ENCODE results near the gene LDLRAD3. TPM values are rescaled to one million over a fixed set of nuclear protein-coding genes. Genes with fewer than 3 reads are reported as not detected.

The LDLRAD3 gene
- total and polyA plus RNA-seq, 4 donors, result 2.2 to 14.3 (median 9.9) TPM

- TF ChIP-seq CTCF (IDR thresholded peaks at IDR 0.05; ENCODE audit: control extremely low read depth, extremely low read depth), result no peak
- Histone ChIP-seq H3K27me3 (ENCODE audit: control insufficient read depth in 3 of 3, insufficient read depth in 3 of 3, low read length in 2 of 3) (no peaks in the 10 kb centered on the region), H3K9ac (ENCODE audit: insufficient read depth in 1 of 2, low read length in 2 of 2) (no peak overlapping the region), H3K27ac (ENCODE audit: low read depth in 1 of 2, low read length in 1 of 2) (no peak overlapping the region), H3K36me3 (ENCODE audit: control insufficient read depth in 4 of 4, insufficient read depth in 4 of 4, low read length in 4 of 4) (no peaks in the 10 kb centered on the region), H3K4me3 (no peak overlapping the region), H3K9me3 (ENCODE audit: control insufficient read depth in 4 of 4, insufficient read depth in 3 of 4, low read length in 3 of 4) (peaks cover 0 to 4% (median 0%) of the 10 kb centered on the region in 4 donors), H3K4me1 (ENCODE audit: control insufficient read depth in 5 of 5, insufficient read depth in 5 of 5, low read length in 5 of 5) (peaks cover 0 to 40% (median 12%) of the 10 kb centered on the region in 5 donors)
- DNase-seq (no peak), ATAC-seq (ENCODE audit: insufficient read depth, low FRiP score) (no peak)
- 76 to 81% methylated on average over 3 of the region's 3 CpGs for WGBS, 2 donors
Measured at GRCh38 chr11:36006556-36006955, 62.7 kb downstream of the LDLRAD3 start.

GRCh38 chr11:36007127-36007655 is 63.3 kb downstream of the LDLRAD3 start:
- peaks cover 0 to 36% (median 11%) of the 10 kb centered on the region in 5 donors for H3K4me1 ChIP-seq (ENCODE audit: control insufficient read depth in 5 of 5, insufficient read depth in 5 of 5, low read length in 5 of 5)
- WGBS, 2 donors, result 92 to 93% methylated on average over 8 of the region's 8 CpGs
- H3K27ac ChIP-seq (ENCODE audit: low read depth in 1 of 2, low read length in 1 of 2), result no peak overlapping the region
- ATAC-seq (ENCODE audit: insufficient read depth, low FRiP score) (no peak), DNase-seq (no peak)
- H3K27me3 ChIP-seq (ENCODE audit: control insufficient read depth in 3 of 3, insufficient read depth in 3 of 3, low read length in 2 of 3), result no peaks in the 10 kb centered on the region
- H3K9me3 ChIP-seq (ENCODE audit: control insufficient read depth in 4 of 4, insufficient read depth in 3 of 4, low read length in 3 of 4), result peaks cover 0 to 4% (median 0%) of the 10 kb centered on the region in 4 donors
- H3K36me3 ChIP-seq (ENCODE audit: control insufficient read depth in 4 of 4, insufficient read depth in 4 of 4, low read length in 4 of 4), result no peaks in the 10 kb centered on the region
- no peak overlapping the region for H3K4me3 ChIP-seq
- no peak for TF ChIP-seq CTCF (IDR thresholded peaks at IDR 0.05; ENCODE audit: control extremely low read depth, extremely low read depth)
- H3K9ac ChIP-seq (ENCODE audit: insufficient read depth in 1 of 2, low read length in 2 of 2), result no peak overlapping the region

GRCh38 chr11:36008584-36008983 is 64.7 kb downstream of the LDLRAD3 start:
- Histone ChIP-seq H3K27me3 (ENCODE audit: control insufficient read depth in 3 of 3, insufficient read depth in 3 of 3, low read length in 2 of 3) (no peaks in the 10 kb centered on the region), H3K9me3 (ENCODE audit: control insufficient read depth in 4 of 4, insufficient read depth in 3 of 4, low read length in 3 of 4) (peaks cover 0 to 4% (median 0%) of the 10 kb centered on the region in 4 donors), H3K27ac (ENCODE audit: low read depth in 1 of 2, low read length in 1 of 2) (peak overlapping the region in 1 of 2 donors; percentile 53), H3K4me3 (no peak overlapping the region), H3K9ac (ENCODE audit: insufficient read depth in 1 of 2, low read length in 2 of 2) (peak overlapping the region in 1 of 2 donors; percentile 18), H3K4me1 (ENCODE audit: control insufficient read depth in 5 of 5, insufficient read depth in 5 of 5, low read length in 5 of 5) (peaks cover 0 to 25% (median 11%) of the 10 kb centered on the region in 5 donors), H3K36me3 (ENCODE audit: control insufficient read depth in 4 of 4, insufficient read depth in 4 of 4, low read length in 4 of 4) (no peaks in the 10 kb centered on the region)
- ATAC-seq (ENCODE audit: insufficient read depth, low FRiP score) (no peak), DNase-seq (no peak)
- 86 to 92% methylated on average over 3 of the region's 3 CpGs for WGBS, 2 donors
- TF ChIP-seq CTCF (IDR thresholded peaks at IDR 0.05; ENCODE audit: control extremely low read depth, extremely low read depth), result no peak

- DNase-seq (no peak), ATAC-seq (ENCODE audit: insufficient read depth, low FRiP score) (no peak)
- H3K4me3 ChIP-seq, result no peak overlapping the region
- no peaks in the 10 kb centered on the region for H3K36me3 ChIP-seq (ENCODE audit: control insufficient read depth in 4 of 4, insufficient read depth in 4 of 4, low read length in 4 of 4)
- no peak for TF ChIP-seq CTCF (IDR thresholded peaks at IDR 0.05; ENCODE audit: control extremely low read depth, extremely low read depth)
- H3K9me3 ChIP-seq (ENCODE audit: control insufficient read depth in 4 of 4, insufficient read depth in 3 of 4, low read length in 3 of 4), result peaks cover 0 to 2% (median 0%) of the 10 kb centered on the region in 4 donors
- WGBS, 2 donors, result 69 to 79% methylated on average over 4 of the region's 4 CpGs
- H3K27me3 ChIP-seq (ENCODE audit: control insufficient read depth in 3 of 3, insufficient read depth in 3 of 3, low read length in 2 of 3), result no peaks in the 10 kb centered on the region
- no peak overlapping the region for H3K27ac ChIP-seq (ENCODE audit: low read depth in 1 of 2, low read length in 1 of 2)
- H3K9ac ChIP-seq (ENCODE audit: insufficient read depth in 1 of 2, low read length in 2 of 2), result no peak overlapping the region
- peaks cover 3 to 32% (median 11%) of the 10 kb centered on the region in 5 donors for H3K4me1 ChIP-seq (ENCODE audit: control insufficient read depth in 5 of 5, insufficient read depth in 5 of 5, low read length in 5 of 5)
Measured at GRCh38 chr11:36009473-36009872, 65.6 kb downstream of the LDLRAD3 start.

Measured in lung (tissue), 12 donors.